ENCODE data around the gene TMCO1. TPM values are rescaled to one million over a fixed set of nuclear protein-coding genes. Genes with fewer than 3 reads are reported as not detected.
"Not testable (repeated sequence)": the region's sequence is repeated elsewhere in the genome, so short reads cannot be mapped to it uniquely, and the experiment has no call there.

Gene TMCO1
- total RNA-seq, 1 donor from 2014 or later, result 80.6 TPM

- Histone ChIP-seq H3K4me3 (ENCODE audit: low read depth, low read length) (no peak overlapping the region), H3K27me3 (ENCODE audit: control insufficient read depth, insufficient read depth, low read length) (no peaks in the 10 kb centered on the region), H3K36me3 (ENCODE audit: control insufficient read depth, insufficient read depth, low read length) (no peaks in the 10 kb centered on the region)
- DNase-seq (ENCODE audit: low read depth) (no peak), FAIRE-seq (no peak)
- no peak for TF ChIP-seq CTCF (IDR thresholded peaks at IDR 0.05; ENCODE audit: insufficient read depth, low read length, severe bottlenecking)
Measured at GRCh38 chr1:165737196-165737595, 31.5 kb downstream of the TMCO1 start.

- no peak overlapping the region for H3K4me3 ChIP-seq (ENCODE audit: low read depth, low read length)
- no peak for TF ChIP-seq CTCF (IDR thresholded peaks at IDR 0.05; ENCODE audit: insufficient read depth, low read length, severe bottlenecking)
- DNase-seq (ENCODE audit: low read depth), result no peak
- FAIRE-seq, result no peak
- no peaks in the 10 kb centered on the region for H3K27me3 ChIP-seq (ENCODE audit: control insufficient read depth, insufficient read depth, low read length)
- H3K36me3 ChIP-seq (ENCODE audit: control insufficient read depth, insufficient read depth, low read length), result no peaks in the 10 kb centered on the region
Measured at GRCh38 chr1:165734906-165735305, 33.8 kb downstream of the TMCO1 start.

- Histone ChIP-seq H3K4me3 (ENCODE audit: low read depth, low read length) (no peak overlapping the region), H3K27me3 (ENCODE audit: control insufficient read depth, insufficient read depth, low read length) (no peaks in the 10 kb centered on the region), H3K36me3 (ENCODE audit: control insufficient read depth, insufficient read depth, low read length) (peaks cover 1% of the 10 kb centered on the region)
- FAIRE-seq, result no peak
- DNase-seq (ENCODE audit: low read depth), result no peak
- no peak for TF ChIP-seq CTCF (IDR thresholded peaks at IDR 0.05; ENCODE audit: insufficient read depth, low read length, severe bottlenecking)
Measured at GRCh38 chr1:165726841-165727240, 41.8 kb downstream of the TMCO1 start.

- no peak for TF ChIP-seq CTCF (IDR thresholded peaks at IDR 0.05; ENCODE audit: insufficient read depth, low read length, severe bottlenecking)
- H3K4me3 ChIP-seq (ENCODE audit: low read depth, low read length), result no peak overlapping the region
- peaks cover 1% of the 10 kb centered on the region for H3K36me3 ChIP-seq (ENCODE audit: control insufficient read depth, insufficient read depth, low read length)
- no peaks in the 10 kb centered on the region for H3K27me3 ChIP-seq (ENCODE audit: control insufficient read depth, insufficient read depth, low read length)
- FAIRE-seq (no peak), DNase-seq (ENCODE audit: low read depth) (no peak)
Measured at GRCh38 chr1:165726169-165726568, 42.5 kb downstream of the TMCO1 start.

- DNase-seq (ENCODE audit: low read depth) (peak; percentile 59), FAIRE-seq (no peak)
- TF ChIP-seq CTCF (IDR thresholded peaks at IDR 0.05; ENCODE audit: insufficient read depth, low read length, severe bottlenecking), result peak; percentile 64
- Histone ChIP-seq H3K27me3 (ENCODE audit: control insufficient read depth, insufficient read depth, low read length) (no peaks in the 10 kb centered on the region), H3K4me3 (ENCODE audit: low read depth, low read length) (no peak overlapping the region), H3K36me3 (ENCODE audit: control insufficient read depth, insufficient read depth, low read length) (no peaks in the 10 kb centered on the region)
Measured at GRCh38 chr1:165717918-165718515, 50.7 kb downstream of the TMCO1 start.

GRCh38 chr1:165716265-165717051 is 52.2 kb downstream of the TMCO1 start:
- H3K27me3 ChIP-seq (ENCODE audit: control insufficient read depth, insufficient read depth, low read length); FAIRE-seq; DNase-seq (ENCODE audit: low read depth); H3K4me3 ChIP-seq (ENCODE audit: low read depth, low read length); H3K36me3 ChIP-seq (ENCODE audit: control insufficient read depth, insufficient read depth, low read length): not testable (repeated sequence)

All from bronchial epithelial cell (primary cell).